Globus pallidus (tissue), 1 donor: ENCODE data around the gene TPSD1.
"Not testable (repeated sequence)": the region's sequence is repeated elsewhere in the genome, so short reads cannot be mapped to it uniquely, and the experiment has no call there.

ENCODE experiments used
- DNase-seq: peaks from one replicate; pipeline ENCODE4 v3.0.0-alpha.2; 2015; ENCODE audit warnings: low spot score

Gene TPSD1

GRCh38 chr16:1281517-1281916 lies 25.6 kb downstream of the TPSD1 start:
- no peak for DNase-seq

GRCh38 chr16:1282324-1282973 lies 26.6 kb downstream of the TPSD1 start:
- no peak for DNase-seq

GRCh38 chr16:1283296-1283695 lies 27.4 kb downstream of the TPSD1 start:
- no peak for DNase-seq

- DNase-seq: no peak
These were observed 28.2 kb downstream of the TPSD1 start for GRCh38 chr16:1283996-1284616.

GRCh38 chr16:1285669-1286512 lies 30.0 kb downstream of the TPSD1 start:
- no peak for DNase-seq

GRCh38 chr16:1286513-1287094 lies 30.7 kb downstream of the TPSD1 start:
- no peak for DNase-seq

GRCh38 chr16:1287982-1288670 lies 32.3 kb downstream of the TPSD1 start:
- DNase-seq: no peak

GRCh38 chr16:1288813-1289476 lies 33.1 kb downstream of the TPSD1 start:
- DNase-seq: no peak

GRCh38 chr16:1289477-1289866 lies 33.6 kb downstream of the TPSD1 start:
- no peak for DNase-seq

- DNase-seq: no peak
These were observed 34.2 kb downstream of the TPSD1 start for GRCh38 chr16:1290063-1290501.

GRCh38 chr16:1290860-1291575 lies 35.1 kb downstream of the TPSD1 start:
- DNase-seq: no peak

GRCh38 chr16:1291576-1291974 lies 35.7 kb downstream of the TPSD1 start:
- DNase-seq: no peak

GRCh38 chr16:1292208-1292607 lies 36.3 kb downstream of the TPSD1 start:
- DNase-seq: not testable (repeated sequence)

GRCh38 chr16:1292808-1293207 lies 36.9 kb downstream of the TPSD1 start:
- DNase-seq: not testable (repeated sequence)

- no peak for DNase-seq
These were observed 38.2 kb downstream of the TPSD1 start for GRCh38 chr16:1293921-1294656.

GRCh38 chr16:1295465-1295864 lies 39.6 kb downstream of the TPSD1 start:
- no peak for DNase-seq

- not testable (repeated sequence) for DNase-seq
These were observed 40.8 kb downstream of the TPSD1 start for GRCh38 chr16:1296688-1297017.

GRCh38 chr16:1297018-1297696 lies 41.3 kb downstream of the TPSD1 start:
- no peak for DNase-seq

- DNase-seq: no peak
These were observed 42.5 kb downstream of the TPSD1 start for GRCh38 chr16:1298406-1298805.
